HCT116 (cell line): ENCODE data around the gene ARHGEF25. TPM values are rescaled to one million over a fixed set of nuclear protein-coding genes. Genes with fewer than 3 reads are reported as not detected.

ENCODE experiments used
- ATAC-seq: fragments of 200-7000 bp; cut with Tn5 transposase; 2 replicates; pipeline ENCODE4 v1.9.1; 2020; ENCODE audit warnings: mild to moderate bottlenecking, moderate library complexity
- BruUV-seq: library from RNA; stranded (reverse); fragments of 400-500 nt; replicated peaks from 2 replicates; lab custom pipeline; 2021; lab: Mats Ljungman, UMichigan
- CTCF ChIA-PET: fragments of 300-600 bp; sonication (Branson Sonifier 250); formaldehyde crosslinking; loops from one replicate; lab custom pipeline; 2021; ENCODE audit warnings: antibody characterized with exemption; lab: Charles Lee
- POLR2A ChIA-PET: fragments of 300-600, 350-600 bp; sonication (Branson Sonifier 250); formaldehyde crosslinking; loops from one replicate; lab custom pipeline; 2021; ENCODE audit warnings: antibody characterized with exemption; lab: Charles Lee
- RAD21 ChIA-PET, 2 experiments: fragments of 300-600 bp; sonication (Branson Sonifier 250); formaldehyde crosslinking; loops; one replicate each; lab custom pipeline; 2023; ENCODE audit warnings: low total read pairs in 2 of 2; ENCODE audit not compliant: uncharacterized antibody in 2 of 2, unreplicated experiment in 2 of 2, low non-redundant PET in 1 of 2; lab: Charles Lee
- DNase-seq: peaks from one replicate; pipeline ENCODE4 v3.0.0-alpha.2; 2010; ENCODE audit warnings: low read depth, low spot score
- H2AFZ ChIP-seq: fragments of 200-600 bp; shearing (Covaris generic), sonication (generic); 2 replicates; pipeline ENCODE4 v1.6.1; 2017; ENCODE audit warnings: low read depth, mixed run types, mixed read lengths, antibody characterized with exemption, low read length; ENCODE audit not compliant: poor library complexity, severe bottlenecking
- H3K27ac ChIP-seq: 2 replicates; pipeline ENCODE4 v1.5.1; 2012; ENCODE audit warnings: low read depth, low read length
- H3K27me3 ChIP-seq: fragments of 200-600 bp; sonication (generic); 2 replicates; pipeline ENCODE4 v1.6.1; 2016; ENCODE audit warnings: mixed run types, low read length, mixed read lengths; ENCODE audit not compliant: insufficient read depth
- H3K36me3 ChIP-seq, 2 experiments: fragments of 200-500 bp in 1 of 2; fragments of 200-600 bp in 1 of 2; sonication (Bioruptor generic) in 1 of 2; sonication (generic) in 1 of 2; 2 replicates each; pipeline versions ENCODE4 v1.5.1 to v1.6.1; 2014 to 2016; ENCODE audit warnings: low read length in 2 of 2, inconsistent platforms in 1 of 2, mixed read lengths in 1 of 2, mixed run types in 1 of 2; ENCODE audit not compliant: insufficient read depth in 2 of 2, control insufficient read depth in 1 of 2
- H3K4me1 ChIP-seq, 2 experiments: fragments of 200-600 bp in 1 of 2; sonication (generic) in 1 of 2; 2 replicates each; pipeline versions ENCODE4 v1.5.1 to v1.6.1; 2012 to 2017; ENCODE audit warnings: low read length in 2 of 2, inconsistent platforms in 1 of 2, mild to moderate bottlenecking in 1 of 2, mixed read lengths in 1 of 2, mixed run types in 1 of 2, moderate library complexity in 1 of 2; ENCODE audit not compliant: insufficient read depth in 2 of 2, control insufficient read depth in 1 of 2
- H3K4me2 ChIP-seq: fragments of 200-600 bp; sonication (generic); 2 replicates; pipeline ENCODE4 v1.6.1; 2017; ENCODE audit warnings: mixed run types, low read length, mixed read lengths
- H3K4me3 ChIP-seq, 2 experiments: fragments of 200-600 bp in 1 of 2; sonication (generic) in 1 of 2; replicated peaks in 1 of 2; 2 replicates each; pipeline ENCODE4 v1.5.1; 2011 to 2016; ENCODE audit warnings: low read length in 2 of 2, control low read depth in 1 of 2, low read depth in 1 of 2, mild to moderate bottlenecking in 1 of 2, mixed read lengths in 1 of 2, mixed run types in 1 of 2
- H3K79me2 ChIP-seq: fragments of 200-600 bp; sonication (generic); 2 replicates; pipeline ENCODE4 v1.6.1; 2017; ENCODE audit warnings: mild to moderate bottlenecking, mixed run types, low read length, moderate library complexity, mixed read lengths; ENCODE audit not compliant: insufficient read depth
- H3K9ac ChIP-seq: fragments of 200-600 bp; sonication (generic); 2 replicates; pipeline ENCODE4 v1.6.1; 2016; ENCODE audit warnings: low read length, mixed read lengths
- H3K9me2 ChIP-seq: fragments of 200-600 bp; sonication (generic), shearing (Covaris generic); 2 replicates; pipeline ENCODE4 v1.6.1; 2017; ENCODE audit warnings: mixed run types, mild to moderate bottlenecking, moderate library complexity; ENCODE audit not compliant: insufficient read depth
- H3K9me3 ChIP-seq, 2 experiments: fragments of 200-500 bp in 1 of 2; fragments of 200-600 bp in 1 of 2; sonication (Bioruptor generic) in 1 of 2; sonication (generic) in 1 of 2; 2 replicates each; pipeline ENCODE4 v1.6.1; 2014 to 2017; ENCODE audit warnings: low read length in 2 of 2, mixed read lengths in 2 of 2, inconsistent platforms in 1 of 2, low read depth in 1 of 2, mild to moderate bottlenecking in 1 of 2, mixed run types in 1 of 2, moderate library complexity in 1 of 2; ENCODE audit not compliant: control insufficient read depth in 1 of 2, insufficient read depth in 1 of 2
- H4K20me1 ChIP-seq: fragments of 200-600 bp; sonication (generic), shearing (Covaris generic); 2 replicates; pipeline ENCODE4 v1.6.1; 2017; ENCODE audit warnings: mixed run types, mild to moderate bottlenecking, moderate library complexity; ENCODE audit not compliant: insufficient read depth
- ATF3 ChIP-seq: IDR thresholded peaks from 2 replicates; pipeline ENCODE4 v1.6.1; 2012
- CBX3 ChIP-seq: IDR thresholded peaks from 2 replicates; pipeline ENCODE4 v1.6.1; 2012; ENCODE audit warnings: low read depth
- CEBPB ChIP-seq: IDR thresholded peaks from 2 replicates; pipeline ENCODE4 v1.6.1; 2012; ENCODE audit warnings: low read depth
- EGR1 ChIP-seq: IDR thresholded peaks from 2 replicates; pipeline ENCODE4 v1.6.1; 2012; ENCODE audit warnings: low read depth
- EZH2 ChIP-seq: fragments of 200-600 bp; sonication (generic); IDR thresholded peaks from 2 replicates; pipeline ENCODE4 v1.6.1; 2017; ENCODE audit warnings: antibody characterized with exemption, mixed run types
- EZH2phosphoT487 ChIP-seq: fragments of 200-600 bp; IDR thresholded peaks from 2 replicates; pipeline ENCODE4 v1.6.1; 2018; ENCODE audit warnings: antibody characterized with exemption, borderline replicate concordance
- FOSL1 ChIP-seq: IDR thresholded peaks from 2 replicates; pipeline ENCODE4 v1.6.1; 2012; ENCODE audit warnings: low read depth
- MAX ChIP-seq: IDR thresholded peaks from 2 replicates; pipeline ENCODE4 v1.6.1; 2012
- POLR2A ChIP-seq: IDR thresholded peaks from 2 replicates; pipeline ENCODE4 v1.7.0; 2011; ENCODE audit warnings: borderline replicate concordance; ENCODE audit not compliant: insufficient read depth, insufficient read length; ENCODE audit errors: extremely low read depth
- POLR2AphosphoS5 ChIP-seq: IDR thresholded peaks from 2 replicates; pipeline ENCODE4 v1.6.1; 2011; ENCODE audit warnings: mild to moderate bottlenecking, low read depth, low read length, moderate library complexity
- REST ChIP-seq: IDR thresholded peaks from 2 replicates; pipeline ENCODE4 v1.6.1; 2012; ENCODE audit warnings: low read depth
- SIN3A ChIP-seq: IDR thresholded peaks from 2 replicates; pipeline ENCODE4 v1.6.1; 2012; ENCODE audit warnings: low read depth
- SP1 ChIP-seq: IDR thresholded peaks from 2 replicates; pipeline ENCODE4 v1.6.1; 2012; ENCODE audit warnings: low read depth
- SRF ChIP-seq: IDR thresholded peaks from 2 replicates; pipeline ENCODE4 v1.6.1; 2012; ENCODE audit warnings: low read depth
- TCF7L2 ChIP-seq: IDR thresholded peaks from 2 replicates; pipeline ENCODE4 v1.7.0; 2011; ENCODE audit warnings: borderline replicate concordance, inconsistent platforms; ENCODE audit not compliant: insufficient read depth, insufficient read length; ENCODE audit errors: extremely low read depth
- ZFX ChIP-seq: fragments of 450-650 bp; IDR thresholded peaks from 2 replicates; pipeline ENCODE4 v1.6.1; 2017
- ZNF274 ChIP-seq: fragments of 200-500 bp; sonication (Bioruptor generic); IDR thresholded peaks from 2 replicates; pipeline ENCODE4 v1.6.1; 2014; ENCODE audit warnings: mild to moderate bottlenecking, low read depth, low read length, inconsistent platforms
- intact Hi-C: fragments of 100-400 bp; cut with micrococcal nuclease; formaldehyde crosslinking; loops from 2 replicates; pipeline ENCODE4 v1.10.0; 2022
- total RNA-seq: library from RNA; stranded (reverse); gene quantifications from one replicate; pipeline ENCODE4 v1.2.1, GENCODE V29; 2021; ENCODE audit not compliant: unreplicated experiment

ARHGEF25 gene
- total RNA-seq, 1 experiment from 2014 or later, result 3.6 TPM

DNA sequence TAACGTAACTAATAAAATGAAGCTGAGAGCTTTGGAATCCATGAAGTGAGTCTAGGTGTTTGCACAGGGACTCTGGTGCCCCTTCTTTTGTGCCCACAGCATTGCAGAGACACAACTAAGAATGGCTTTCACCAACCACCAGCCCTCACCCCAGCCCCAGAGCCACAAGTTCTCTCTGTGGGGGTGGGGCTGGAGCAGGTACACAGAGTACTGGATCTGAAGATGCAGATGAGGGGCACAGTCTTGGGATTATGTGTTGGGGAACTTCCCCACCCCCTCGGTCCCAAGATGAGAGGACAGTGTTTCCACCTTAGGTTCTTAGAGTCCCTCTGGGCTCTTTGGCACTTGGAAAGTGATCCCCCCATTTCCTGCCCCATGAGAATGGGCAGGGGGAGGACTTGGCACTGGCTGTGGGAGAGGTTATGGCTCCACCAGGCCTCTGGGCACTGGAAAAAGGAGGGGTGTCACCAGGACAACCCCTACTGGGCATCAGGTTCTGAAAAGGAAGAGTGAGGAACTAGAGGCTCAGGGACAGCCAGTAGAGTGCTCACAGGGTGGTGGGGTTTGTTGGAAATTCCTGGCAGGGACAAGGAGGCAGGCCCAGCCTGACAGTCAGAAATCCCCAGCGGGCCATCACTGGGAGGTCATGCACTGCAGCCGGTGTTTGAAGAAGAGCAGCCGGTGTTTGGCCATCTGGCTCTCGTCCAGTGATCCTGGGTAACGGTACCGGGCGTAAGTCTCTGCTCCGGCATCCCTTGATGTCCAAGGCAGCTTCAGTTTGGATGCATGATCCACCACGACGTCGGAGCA, 15.1 kb downstream of the ARHGEF25 start:
- DNase-seq (no peak), ATAC-seq (no peak)
- ChIA-PET RAD21 (no interaction called here), POLR2A (no interaction called here), CTCF (no interaction called here)
- Histone ChIP-seq H3K4me3 (no peak overlapping the region), H3K4me2 (no peak overlapping the region), H4K20me1 (no peaks in the 10 kb centered on the region), H3K9me3 (no peaks in the 10 kb centered on the region), H3K9me2 (no peaks in the 10 kb centered on the region), H3K4me1 (peaks cover 0 to under 1% of the 10 kb centered on the region in 2 experiments; a peak in 2 of 4 replicates), H3K79me2 (peaks cover 2% of the 10 kb centered on the region), H3K9ac (no peak overlapping the region), H3K36me3 (peaks cover 0 to 14% of the 10 kb centered on the region in 2 experiments; a peak in 2 of 4 replicates), H3K27ac (no peak overlapping the region), H3K27me3 (peaks cover 4% of the 10 kb centered on the region; the same call in 1 of the 2 replicates), H2AFZ (no peak overlapping the region)
- TF ChIP-seq SIN3A, result no peak
- TF ChIP-seq EGR1, result no peak
- no peak for TF ChIP-seq CBX3
- no peak for TF ChIP-seq ZNF274
- no peak for TF ChIP-seq TCF7L2
- no peak for TF ChIP-seq ZFX
- TF ChIP-seq SRF, result no peak
- TF ChIP-seq POLR2A, result no peak
- BruUV-seq, result no TSS peak
- intact Hi-C loops, result no loop called here

- Histone ChIP-seq H3K79me2 (peaks cover 9% of the 10 kb centered on the region), H3K27ac (no peak overlapping the region), H3K4me3 (no peak overlapping the region), H3K4me1 (peaks cover 5 to 7% of the 10 kb centered on the region in 2 experiments; a peak in 3 of 4 replicates), H4K20me1 (no peaks in the 10 kb centered on the region), H3K9me3 (no peaks in the 10 kb centered on the region), H2AFZ (no peak overlapping the region), H3K4me2 (no peak overlapping the region), H3K36me3 (peaks cover 0 to 14% of the 10 kb centered on the region in 2 experiments; a peak in 2 of 4 replicates), H3K9me2 (no peaks in the 10 kb centered on the region), H3K27me3 (peaks cover 4% of the 10 kb centered on the region; the same call in 1 of the 2 replicates), H3K9ac (no peak overlapping the region)
- RAD21 ChIA-PET, result no interaction called here
- intact Hi-C loops, result no loop called here
- no peak for DNase-seq
- POLR2A ChIA-PET, result no interaction called here
- CTCF ChIA-PET, result no interaction called here
- BruUV-seq, result no TSS peak
- no peak for ATAC-seq
- TF ChIP-seq ZFX (no peak), REST (no peak), SIN3A (no peak), EZH2 (no peak), EZH2phosphoT487 (no peak), MAX (no peak), CEBPB (no peak), FOSL1 (no peak), SP1 (no peak), ATF3 (no peak), SRF (no peak), ZNF274 (no peak), POLR2A (no peak), POLR2AphosphoS5 (no peak)
Measured at GRCh38 chr12:57626921-57627445, 15.7 kb downstream of the ARHGEF25 start.
